Stimulated activated CD4-positive, alpha-beta T cell treated with anti-CD3 and anti-CD28 coated beads, TNF-alpha, amount 100 ng/mL, for 1 hour (primary cell): ENCODE data around the gene DPP6.

Experiments used
- DNase-seq, 3 donors: peaks; one replicate each; pipeline ENCODE4 v3.0.0-alpha.2; 2020; ENCODE audit warnings: low read depth in 3 of 3, low spot score in 1 of 3

The DPP6 gene

GRCh38 chr7:154441811-154442210 is 389.6 kb downstream of the DPP6 start:
- DNase-seq = no peak

- no peak for DNase-seq
These were observed 390.7 kb downstream of the DPP6 start for GRCh38 chr7:154442939-154443338.

- no peak for DNase-seq
These were observed 398.3 kb downstream of the DPP6 start for GRCh38 chr7:154450451-154450850.

GRCh38 chr7:154451480-154452457 is 399.6 kb downstream of the DPP6 start:
- no peak for DNase-seq

GRCh38 chr7:154463794-154464193 is 411.6 kb downstream of the DPP6 start:
- no peak for DNase-seq

DNA sequence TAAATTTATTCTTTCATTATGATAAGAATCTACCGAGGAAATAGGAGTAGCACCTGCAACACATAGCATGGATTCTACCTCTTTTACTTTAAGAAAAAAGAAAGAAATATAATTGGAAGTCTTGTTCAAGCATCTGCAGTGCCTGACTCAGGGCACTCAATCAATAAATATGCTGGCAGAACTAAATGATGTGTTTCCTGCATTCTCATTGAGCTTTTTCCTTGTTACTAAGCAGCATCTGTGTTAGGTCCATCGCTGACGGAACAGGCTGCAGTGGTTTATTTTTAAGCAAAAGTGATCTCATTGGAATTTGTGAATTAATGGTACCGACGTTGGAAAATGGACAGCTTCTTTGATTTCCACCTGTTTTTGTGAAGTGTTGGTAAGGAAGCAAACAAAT is 417.5 kb downstream of the DPP6 start:
- DNase-seq = no peak

DNA sequence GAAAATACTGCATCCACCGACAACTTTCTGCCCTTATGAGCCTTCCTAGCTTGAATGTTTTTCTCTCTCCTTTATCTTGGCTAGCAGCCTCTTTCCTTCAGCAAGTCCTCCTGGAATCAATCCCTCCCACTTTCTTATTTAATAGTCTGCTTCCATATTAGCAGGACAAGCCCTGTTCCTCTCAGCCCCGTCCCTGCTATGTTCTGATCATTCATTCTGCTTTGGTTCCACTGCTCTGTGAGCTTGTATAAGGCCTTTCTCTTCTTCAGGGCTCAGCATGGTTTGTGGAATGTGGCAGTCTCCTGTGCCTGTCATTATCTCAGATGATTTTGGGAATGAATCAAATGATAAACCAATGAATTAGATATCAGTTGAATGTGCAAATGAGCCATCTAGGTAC is 420.1 kb downstream of the DPP6 start:
- DNase-seq = no peak

- DNase-seq = no peak
These were observed 421.2 kb downstream of the DPP6 start for GRCh38 chr7:154473360-154473759.

- DNase-seq = no peak
These were observed 422.8 kb downstream of the DPP6 start for GRCh38 chr7:154474903-154475520.

- no peak for DNase-seq
These were observed 423.7 kb downstream of the DPP6 start for GRCh38 chr7:154475864-154476263.

- DNase-seq = no peak
These were observed 428.6 kb downstream of the DPP6 start for GRCh38 chr7:154480817-154481216.

DNA sequence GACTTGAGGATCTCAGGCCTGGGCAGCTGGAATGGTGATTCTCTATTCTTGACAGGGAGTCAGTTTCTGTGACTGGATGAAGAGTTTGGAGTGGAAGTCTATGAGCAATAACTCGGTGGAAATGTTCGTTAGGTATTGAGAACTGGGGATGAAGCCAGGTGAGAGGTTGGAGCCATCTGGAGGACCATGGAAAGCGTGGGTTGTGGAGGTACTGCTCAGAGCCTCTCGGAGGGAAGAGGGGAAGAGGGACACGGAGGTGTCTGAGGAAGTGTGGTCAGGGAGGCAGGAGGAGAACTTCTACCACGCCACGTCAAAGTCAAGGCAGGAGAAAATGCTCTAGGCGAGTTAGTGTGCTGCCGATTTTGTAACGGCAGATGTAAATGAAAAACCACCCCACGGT is 430.7 kb downstream of the DPP6 start:
- no peak for DNase-seq

DNA sequence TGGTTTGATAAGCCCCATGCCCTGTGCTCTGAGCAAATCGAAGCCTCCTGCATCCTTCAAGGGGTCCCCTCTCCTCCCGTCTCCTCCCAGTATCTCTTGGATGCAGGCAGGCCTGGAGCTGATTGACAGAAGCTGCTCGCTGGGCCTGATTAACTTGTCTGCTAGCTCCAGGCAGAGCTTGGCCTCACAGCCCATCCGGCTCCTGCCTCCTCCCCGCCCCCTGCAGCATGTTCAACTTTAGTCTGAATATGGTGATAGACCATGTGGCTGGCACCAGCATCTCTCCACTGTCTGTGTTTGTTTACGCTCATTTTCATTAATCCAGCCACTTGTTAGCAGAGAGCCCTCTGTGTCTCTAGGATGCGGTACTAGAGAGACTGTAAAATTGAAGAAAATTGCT is 432.2 kb downstream of the DPP6 start:
- DNase-seq = no peak

DNA sequence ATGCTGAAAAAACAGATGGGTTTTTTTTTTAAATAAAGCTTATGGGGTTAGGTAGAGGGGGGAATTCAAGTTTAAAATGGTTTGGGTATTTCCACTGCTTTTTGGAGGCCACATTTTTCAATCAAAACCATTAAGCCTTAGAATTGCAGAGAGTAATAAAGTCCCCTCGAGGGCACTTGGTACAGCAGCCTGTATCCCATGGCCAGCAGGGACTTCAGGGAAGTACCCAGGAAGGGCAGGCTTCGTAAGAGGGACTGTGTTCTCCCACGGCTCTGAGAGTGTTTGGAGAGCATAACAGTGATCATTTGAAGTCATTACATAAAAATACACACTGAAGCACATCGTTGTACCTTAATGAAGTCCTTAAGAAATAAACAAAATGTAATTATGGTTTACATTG is 432.7 kb downstream of the DPP6 start:
- DNase-seq = no peak

DNA sequence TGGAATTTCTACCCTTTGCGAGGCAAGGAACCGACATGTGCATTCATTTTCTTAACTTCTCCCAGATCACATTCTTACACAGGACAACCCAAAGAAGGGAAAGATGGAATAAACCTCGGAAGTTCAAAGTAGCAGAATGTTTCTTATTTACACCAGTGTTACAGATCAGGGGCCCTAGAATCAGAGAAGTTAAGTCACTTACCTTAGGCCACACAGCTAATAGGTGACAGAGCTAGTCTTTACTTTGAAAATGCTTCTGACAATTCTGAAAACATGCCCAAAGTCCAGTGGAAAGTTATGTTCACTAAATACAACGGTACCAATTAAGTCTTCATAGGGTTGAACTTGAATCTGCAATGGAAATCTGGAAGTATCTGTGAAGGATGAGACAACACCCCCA is 437.7 kb downstream of the DPP6 start:
- DNase-seq = no peak

DNA sequence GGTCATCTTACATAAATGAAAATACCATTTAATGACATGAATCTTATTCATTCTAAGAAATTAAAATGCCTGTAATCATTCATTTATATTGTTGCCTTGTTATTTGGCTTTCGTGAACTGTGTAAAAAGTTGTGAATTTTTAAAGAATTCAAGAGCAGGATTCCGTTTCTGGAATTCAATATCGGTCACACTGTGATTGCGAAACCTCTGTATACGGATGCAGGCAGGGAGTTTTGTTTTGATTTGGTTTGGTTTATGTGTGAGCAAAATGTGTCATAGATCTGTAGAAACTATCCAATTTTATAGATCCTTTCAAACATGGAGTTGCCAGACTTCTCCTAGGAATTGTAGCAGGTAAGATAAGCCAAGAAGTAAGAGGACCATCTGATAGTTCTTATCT is 441.4 kb downstream of the DPP6 start:
- no peak for DNase-seq

GRCh38 chr7:154497751-154498150 is 445.6 kb downstream of the DPP6 start:
- no peak for DNase-seq

DNA sequence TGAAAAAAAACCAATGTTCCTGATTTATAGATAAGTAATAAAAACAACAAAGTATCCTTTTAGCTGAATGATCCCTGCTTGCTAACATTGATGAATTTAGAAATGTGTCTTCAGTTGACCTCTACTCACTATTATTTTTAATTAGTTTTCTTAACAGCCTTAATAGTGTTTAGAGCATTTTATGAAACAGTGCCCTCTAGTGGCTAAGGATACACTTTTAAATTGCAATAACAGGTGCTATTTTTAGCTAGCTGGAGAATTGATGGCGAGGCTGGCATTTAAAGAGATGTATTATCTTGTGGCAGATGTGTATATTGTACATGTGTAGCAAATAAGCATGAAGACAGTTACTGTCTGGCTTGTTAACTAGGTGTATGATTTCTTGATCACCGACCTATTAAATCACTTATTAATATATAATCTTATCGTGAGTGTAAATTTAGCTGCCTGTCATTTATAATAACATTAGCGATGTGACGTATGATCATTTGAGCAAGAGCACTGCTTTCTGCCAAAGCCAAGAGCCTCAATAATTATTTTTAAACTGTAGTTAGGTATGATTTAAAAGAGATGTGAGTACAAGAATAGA is 451.9 kb downstream of the DPP6 start:
- no peak for DNase-seq

DNA sequence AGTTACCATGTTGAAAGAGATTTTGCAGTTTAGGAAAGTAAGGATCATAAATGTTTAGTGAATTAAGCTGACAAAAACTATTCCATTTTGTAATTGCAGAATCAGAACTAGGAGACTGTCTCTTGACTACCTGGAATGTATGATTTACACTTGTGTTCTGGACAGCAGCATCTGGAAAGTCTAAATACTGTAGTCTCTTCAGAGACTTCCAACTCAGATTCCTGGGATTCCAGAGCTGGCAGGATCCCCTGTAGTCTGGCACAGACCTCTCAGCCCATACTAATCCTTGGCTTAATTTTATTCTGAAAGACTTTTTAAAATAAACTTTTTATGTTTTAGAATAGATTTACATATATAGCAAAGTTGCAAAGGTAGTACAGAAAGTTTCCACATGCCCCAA is 452.7 kb downstream of the DPP6 start:
- DNase-seq = no peak

DNA sequence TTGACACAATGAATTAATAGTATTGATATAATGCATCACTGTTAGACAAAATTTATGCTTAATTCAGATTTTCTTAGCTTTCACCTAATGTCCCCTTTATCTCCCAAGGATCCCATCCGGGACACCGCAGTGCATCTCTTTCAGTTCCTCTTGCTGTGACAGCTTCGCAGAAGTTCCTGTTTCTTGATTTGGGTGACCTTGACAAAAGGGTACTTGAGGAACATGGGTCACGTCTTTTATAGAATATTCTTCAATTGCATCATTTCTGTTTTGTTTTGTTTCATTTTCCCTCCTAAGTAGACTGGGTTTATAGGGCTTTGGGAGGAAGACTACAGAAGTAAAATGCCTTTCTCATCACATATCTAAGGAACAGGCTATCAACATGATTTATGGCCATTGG is 453.2 kb downstream of the DPP6 start:
- DNase-seq = no peak

DNA sequence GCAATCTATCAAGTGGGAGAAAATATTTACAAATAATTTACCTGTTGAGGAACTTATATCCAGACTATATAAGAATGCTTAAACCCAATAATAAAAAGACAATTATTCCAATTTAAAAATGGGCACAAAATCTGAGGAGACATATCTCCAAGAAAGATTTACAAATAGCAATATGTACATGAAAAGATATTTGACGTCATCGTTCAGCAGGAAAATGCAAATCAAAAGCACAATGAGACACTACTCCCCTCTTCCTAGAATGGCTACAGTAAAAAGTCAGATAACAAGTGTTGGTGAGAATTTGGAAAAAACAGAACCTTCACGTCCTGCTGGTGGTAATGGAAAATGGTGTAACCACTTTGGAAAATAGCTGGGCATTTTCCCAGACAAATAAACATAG is 457.0 kb downstream of the DPP6 start:
- DNase-seq = no peak

- no peak for DNase-seq
These were observed 460.1 kb downstream of the DPP6 start for GRCh38 chr7:154512121-154512833.
